GM19043 (cell line): ENCODE results near the gene TGM1.
A peak's percentile ranks its signal among the peaks of the same experiment; 100 is the strongest.

Experiments used
- ATAC-seq: cut with Tn5 transposase; IDR thresholded peaks from one replicate; pipeline ENCODE4 v1.9.1; 2021; ENCODE audit warnings: low read depth; ENCODE audit not compliant: unreplicated experiment

The TGM1 gene

DNA sequence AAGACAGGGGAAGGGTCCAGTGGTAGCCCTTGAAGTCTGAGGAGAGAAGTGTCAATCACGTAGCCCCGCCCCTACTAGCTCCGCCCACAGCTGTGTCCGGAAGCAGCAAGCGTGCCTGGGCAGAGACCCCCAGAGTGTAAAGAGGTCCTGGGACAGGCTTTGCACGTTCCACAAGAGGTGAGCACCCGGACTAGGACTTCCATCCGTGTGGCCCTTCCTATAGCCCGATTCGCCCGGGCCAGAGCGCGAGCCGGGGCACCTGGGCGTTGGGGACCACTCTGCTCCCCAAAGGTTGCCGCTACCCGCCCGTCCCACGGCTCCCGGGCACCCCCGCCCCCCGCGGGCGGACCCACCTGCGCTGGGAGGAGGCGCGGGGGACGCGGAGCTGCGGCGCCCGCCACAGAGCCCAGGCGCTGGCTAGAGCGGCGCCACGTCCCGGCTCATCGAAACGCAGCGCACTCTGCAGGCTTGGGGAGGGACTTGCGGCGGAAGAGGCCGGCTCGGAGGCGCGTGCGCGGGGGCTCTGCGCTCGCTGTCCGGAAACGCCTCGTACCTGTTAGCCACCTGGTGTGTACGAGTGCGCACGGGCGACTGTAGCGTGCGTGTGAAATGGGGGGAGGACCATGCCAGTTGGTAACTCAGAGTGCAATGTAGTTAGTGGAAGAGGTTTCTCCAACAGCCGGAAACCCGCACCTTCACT lies 8.3 kb upstream of the TGM1 start, which contains the start of gene RABGGTA:
RABGGTA (minus strand) TSS at position 464 of the 700 bp plus-strand sequence. CDS start 482 bp downstream, outside the sequence.
- ATAC-seq, result peak; percentile 86

- ATAC-seq, result no peak
These were observed 7.7 kb upstream of the TGM1 start for GRCh38 chr14:24270537-24271133.

DNA sequence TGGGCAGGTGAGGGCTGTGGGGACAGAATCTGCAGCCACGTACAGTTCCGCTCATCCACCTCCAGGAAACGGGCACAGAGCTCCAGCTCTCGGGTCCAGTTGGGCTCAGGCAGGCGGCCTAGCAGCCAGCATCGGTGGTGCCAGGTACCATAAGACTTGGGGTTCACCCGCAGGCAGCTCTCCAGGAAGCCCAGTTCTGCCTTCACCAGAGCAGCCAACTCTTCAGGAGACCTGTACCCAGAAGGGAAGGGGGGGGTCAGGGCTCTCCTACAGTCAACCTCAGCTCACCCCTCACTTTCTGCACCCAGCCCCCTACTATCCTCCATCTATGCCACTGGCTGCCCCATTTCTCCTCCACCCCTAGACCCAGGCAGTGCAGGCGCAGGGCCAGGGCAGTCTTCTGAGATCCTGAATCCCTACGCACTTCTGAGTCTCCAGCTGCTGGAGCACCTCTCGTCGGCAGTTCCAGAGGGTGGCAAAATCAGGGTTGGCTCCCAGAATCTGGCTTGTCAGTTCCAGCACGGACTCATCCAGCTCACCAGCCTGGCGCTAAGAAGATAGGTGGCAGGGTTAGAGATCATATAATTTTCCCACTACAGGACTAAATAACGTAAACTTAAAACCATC lies 7.0 kb upstream of the TGM1 start:
- no peak for ATAC-seq

DNA sequence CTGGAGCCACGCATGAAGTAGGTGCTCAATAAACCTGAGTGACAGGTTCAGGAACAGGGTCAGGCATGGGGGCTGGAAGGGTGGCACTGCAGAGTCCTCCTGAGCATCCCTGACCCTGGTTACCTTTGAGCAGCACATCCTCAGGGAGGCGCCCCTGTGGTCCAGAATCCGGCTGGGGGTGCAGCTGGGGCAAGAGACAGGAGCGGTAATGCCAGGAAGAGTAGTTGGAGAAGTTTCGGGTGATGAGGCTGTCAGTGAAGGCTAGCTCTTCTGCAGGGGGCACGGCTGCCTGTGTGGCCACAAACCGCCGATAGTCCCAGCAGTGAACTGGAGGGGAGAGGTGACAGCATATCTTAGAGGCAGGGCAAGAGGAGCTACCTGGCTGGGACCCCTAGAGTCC lies 6.4 kb upstream of the TGM1 start:
- no peak for ATAC-seq

DNA sequence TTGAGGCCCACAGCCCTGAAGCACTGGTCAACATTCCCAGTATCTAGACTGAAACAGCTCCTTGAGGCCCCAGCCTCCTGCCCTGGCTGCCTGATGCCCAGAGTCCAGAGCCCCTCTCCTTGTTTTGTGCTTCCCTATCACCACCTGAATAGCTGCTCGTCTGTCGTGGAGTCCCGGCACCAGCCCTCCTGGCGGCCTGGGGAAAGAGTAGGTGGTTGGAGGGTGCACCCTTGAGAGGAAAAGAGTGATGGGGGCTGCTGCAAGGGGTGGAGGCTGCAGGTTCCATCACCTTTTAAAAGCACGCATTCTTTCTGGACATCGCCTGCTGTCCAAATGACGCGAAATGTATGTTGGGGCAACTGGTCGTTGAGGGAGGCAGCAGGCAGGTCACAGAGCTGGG lies 5.2 kb upstream of the TGM1 start:
- ATAC-seq, result no peak

- no peak for ATAC-seq
These were observed 4.5 kb upstream of the TGM1 start for GRCh38 chr14:24267516-24267915.

DNA sequence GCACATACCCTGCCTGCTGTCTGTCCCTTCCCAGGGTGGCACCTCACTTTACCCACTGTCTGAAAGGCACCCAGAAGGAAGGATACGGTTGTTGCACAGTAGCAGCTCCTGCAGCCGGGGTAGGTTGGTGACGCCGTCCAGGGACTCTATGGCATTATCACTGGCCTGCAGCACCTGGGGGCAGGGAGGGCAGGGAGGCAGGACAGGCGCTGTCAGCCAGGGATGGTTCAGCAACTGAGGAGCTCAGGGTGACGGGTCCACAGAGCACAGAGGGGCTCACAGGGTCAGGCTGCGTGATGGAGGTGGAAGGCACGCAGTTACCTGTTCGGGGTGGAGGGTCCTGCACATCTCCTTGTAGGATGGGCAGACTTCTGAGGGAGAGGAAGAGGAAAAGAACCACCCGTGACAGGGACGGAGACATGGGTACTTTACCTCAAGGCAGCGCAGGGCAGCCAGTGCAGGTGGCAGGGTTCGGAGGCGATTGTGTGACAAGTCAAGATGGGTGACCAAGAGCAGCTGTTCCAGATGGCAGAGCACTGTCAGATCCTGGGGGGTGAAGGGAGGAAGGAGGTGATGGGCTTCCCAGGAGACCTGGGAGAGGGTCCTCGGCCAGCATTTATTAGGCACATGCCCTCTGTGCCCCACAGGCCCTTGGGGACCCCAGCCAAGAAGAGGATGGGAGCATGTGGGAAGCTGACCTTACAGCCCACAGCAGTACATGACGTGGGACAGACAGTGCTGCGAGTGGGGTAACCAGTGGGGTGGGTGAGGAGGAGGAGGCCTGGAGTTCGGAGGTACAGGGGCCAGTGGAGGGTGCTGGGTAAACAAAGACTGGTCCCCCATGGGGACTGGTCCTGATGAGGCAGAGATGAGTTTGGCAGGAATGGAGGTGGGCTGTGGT lies 3.6 kb upstream of the TGM1 start:
- no peak for ATAC-seq

GRCh38 chr14:24264298-24264697 lies 1.3 kb upstream of the TGM1 start:
- ATAC-seq, result no peak

- ATAC-seq, result no peak
These were observed 871 bp upstream of the TGM1 start for GRCh38 chr14:24263848-24264247.

GRCh38 chr14:24261969-24262327 lies 1.0 kb downstream of the TGM1 start:
- ATAC-seq, result no peak

GRCh38 chr14:24261256-24261968 lies 1.6 kb downstream of the TGM1 start:
- ATAC-seq, result no peak

DNA sequence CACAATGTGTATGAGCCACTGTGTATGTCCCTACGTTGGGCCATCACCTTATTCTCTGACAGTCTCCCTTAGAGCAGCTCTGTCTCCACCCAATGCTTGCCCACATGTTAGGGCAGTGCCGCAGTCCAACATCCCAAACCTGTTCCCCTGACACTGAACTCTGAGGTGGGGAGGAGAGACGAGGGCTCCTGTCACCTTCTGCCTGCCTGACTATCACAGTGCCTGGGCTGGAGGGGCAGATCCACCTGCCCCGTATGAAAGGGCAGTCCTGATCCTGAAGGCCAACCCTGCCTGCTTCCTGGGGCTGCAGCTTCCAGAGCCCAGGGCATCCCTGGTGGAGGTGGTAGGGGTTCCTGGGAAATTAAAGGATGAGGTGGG lies 2.2 kb downstream of the TGM1 start:
- no peak for ATAC-seq

GRCh38 chr14:24260026-24260779 lies 2.8 kb downstream of the TGM1 start:
- no peak for ATAC-seq

GRCh38 chr14:24259282-24260025 lies 3.5 kb downstream of the TGM1 start:
- no peak for ATAC-seq

DNA sequence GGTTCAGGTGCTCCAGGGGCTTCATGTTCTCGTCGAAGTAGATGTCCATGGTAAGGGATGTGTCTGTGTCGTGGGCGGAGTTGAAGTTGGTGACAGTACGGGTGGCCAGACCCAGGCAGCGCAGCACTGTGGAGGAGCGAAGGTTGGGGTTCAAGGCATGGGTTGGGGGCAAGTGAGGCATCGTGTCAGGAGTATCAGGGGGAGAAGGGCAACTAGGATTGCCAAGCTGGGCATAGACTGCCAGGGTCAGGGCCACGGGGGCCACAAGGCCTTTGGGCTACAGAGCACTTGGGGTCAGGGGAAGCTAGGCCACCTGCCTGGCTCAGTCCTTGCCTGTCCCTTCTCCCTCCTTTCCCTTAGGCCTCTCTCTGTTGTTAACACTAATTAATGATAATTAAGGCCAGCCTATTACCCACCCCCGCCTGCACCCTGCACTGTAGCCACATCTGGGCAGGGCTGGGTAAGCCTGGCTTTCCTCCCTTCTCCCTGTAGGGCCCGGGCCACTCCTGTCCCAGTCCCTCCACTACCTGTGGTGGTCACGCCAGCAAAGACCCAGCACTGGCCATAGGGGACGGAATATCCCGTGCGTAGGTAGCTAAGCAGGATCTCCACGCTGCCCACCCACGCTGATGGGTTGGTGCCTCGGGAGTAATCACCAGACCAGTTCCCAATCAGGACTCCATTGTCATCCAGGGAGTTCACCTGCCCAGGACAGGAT lies 4.3 kb downstream of the TGM1 start:
- ATAC-seq, result no peak

DNA sequence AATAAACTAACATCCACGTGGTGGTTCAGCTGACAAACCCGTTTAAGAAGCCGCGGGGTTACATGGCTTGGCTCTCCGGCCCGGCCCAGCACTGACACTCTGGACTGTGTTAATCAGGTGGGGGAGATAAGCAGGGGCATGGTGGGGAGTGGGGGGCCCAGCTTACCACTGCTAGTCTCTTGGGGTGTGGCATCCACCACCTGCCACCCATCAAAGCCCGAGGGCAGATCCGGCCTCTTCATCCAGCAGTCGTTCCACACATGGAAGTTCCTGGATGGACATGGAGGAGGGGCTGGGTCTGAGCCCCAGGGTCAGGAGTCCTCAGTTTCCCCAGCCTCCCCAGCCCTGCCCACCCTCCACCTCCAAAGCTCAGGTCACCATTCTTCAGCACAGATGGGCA lies 4.9 kb downstream of the TGM1 start:
- no peak for ATAC-seq

GRCh38 chr14:24256960-24257359 lies 6.0 kb downstream of the TGM1 start:
- ATAC-seq, result no peak

GRCh38 chr14:24255931-24256711 lies 6.9 kb downstream of the TGM1 start:
- no peak for ATAC-seq
